HG03378 (cell line): ENCODE data around the gene TNFSF10.
A peak's percentile ranks its signal among the peaks of the same experiment; 100 is the strongest.
"Not testable (repeated sequence)": the region's sequence is repeated elsewhere in the genome, so short reads cannot be mapped to it uniquely, and the experiment has no call there.

Source experiments
- ATAC-seq: cut with Tn5 transposase; IDR thresholded peaks from one replicate; pipeline ENCODE4 v1.9.1; 2021; ENCODE audit warnings: mild to moderate bottlenecking, moderate library complexity; ENCODE audit not compliant: unreplicated experiment

Gene TNFSF10

DNA sequence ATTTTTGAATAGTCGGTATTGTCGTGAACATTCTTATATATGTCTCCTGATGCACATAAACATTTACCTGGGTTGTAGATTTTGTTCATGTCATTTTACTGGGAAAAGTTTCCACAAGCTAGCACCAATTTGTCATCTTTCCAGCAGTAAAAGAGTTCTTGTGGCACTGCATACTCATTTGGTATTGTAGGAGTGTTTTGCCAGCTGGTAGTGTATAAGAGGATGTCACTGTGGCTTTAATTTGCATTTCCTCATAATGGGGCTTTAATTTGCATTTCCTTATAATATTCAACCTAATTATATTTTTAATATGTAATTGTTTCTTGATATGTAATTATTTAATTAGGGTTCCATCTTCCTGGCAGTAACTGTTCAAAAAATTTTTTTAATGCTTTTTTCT is 21.2 kb upstream of the TNFSF10 start:
- ATAC-seq: no peak

- ATAC-seq: no peak
Measured at GRCh38 chr3:172543884-172544283, 20.7 kb upstream of the TNFSF10 start.

DNA sequence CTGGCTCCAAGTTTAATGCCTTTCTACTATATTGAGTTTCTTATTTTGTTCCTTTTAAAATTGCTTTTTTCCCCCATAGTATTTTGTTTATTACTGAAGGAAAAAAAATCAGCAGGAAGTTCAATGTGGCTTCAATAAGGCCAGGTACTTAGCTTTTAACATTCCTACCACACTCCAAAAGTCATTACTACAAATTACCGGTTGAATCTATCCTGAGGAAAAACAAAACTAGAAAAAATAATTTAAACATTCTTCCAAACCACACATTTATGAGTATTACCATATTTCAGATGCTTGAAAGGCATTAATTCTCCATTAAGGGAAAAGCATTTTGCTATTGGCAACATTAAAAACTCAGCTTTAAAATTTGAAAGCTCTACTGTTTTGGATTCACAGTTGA is 20.2 kb upstream of the TNFSF10 start:
- ATAC-seq: no peak

GRCh38 chr3:172542999-172543398 is 19.8 kb upstream of the TNFSF10 start:
- no peak for ATAC-seq

- ATAC-seq: no peak
Measured at GRCh38 chr3:172541945-172542488, 18.8 kb upstream of the TNFSF10 start.

GRCh38 chr3:172540049-172540448 is 16.8 kb upstream of the TNFSF10 start:
- ATAC-seq: no peak

DNA sequence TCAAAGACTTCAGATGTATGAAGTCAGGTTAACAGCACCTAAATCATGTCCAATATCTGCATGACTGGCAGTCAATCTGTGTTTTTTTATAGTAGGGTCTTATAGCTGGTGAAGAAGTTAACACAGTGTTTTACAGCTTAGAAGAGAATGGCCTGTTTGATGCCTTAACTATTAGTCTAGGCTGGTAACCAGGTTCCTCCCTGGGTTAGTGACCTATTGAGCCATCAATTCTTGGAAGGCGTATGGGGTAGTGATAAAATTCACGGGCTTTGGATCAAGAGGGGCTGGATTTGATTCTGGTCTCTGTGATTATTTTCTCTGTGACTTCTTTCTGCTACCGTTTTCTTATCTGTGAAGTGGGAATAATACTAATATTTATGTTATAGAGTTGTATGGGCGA is 16.0 kb upstream of the TNFSF10 start:
- ATAC-seq: no peak

DNA sequence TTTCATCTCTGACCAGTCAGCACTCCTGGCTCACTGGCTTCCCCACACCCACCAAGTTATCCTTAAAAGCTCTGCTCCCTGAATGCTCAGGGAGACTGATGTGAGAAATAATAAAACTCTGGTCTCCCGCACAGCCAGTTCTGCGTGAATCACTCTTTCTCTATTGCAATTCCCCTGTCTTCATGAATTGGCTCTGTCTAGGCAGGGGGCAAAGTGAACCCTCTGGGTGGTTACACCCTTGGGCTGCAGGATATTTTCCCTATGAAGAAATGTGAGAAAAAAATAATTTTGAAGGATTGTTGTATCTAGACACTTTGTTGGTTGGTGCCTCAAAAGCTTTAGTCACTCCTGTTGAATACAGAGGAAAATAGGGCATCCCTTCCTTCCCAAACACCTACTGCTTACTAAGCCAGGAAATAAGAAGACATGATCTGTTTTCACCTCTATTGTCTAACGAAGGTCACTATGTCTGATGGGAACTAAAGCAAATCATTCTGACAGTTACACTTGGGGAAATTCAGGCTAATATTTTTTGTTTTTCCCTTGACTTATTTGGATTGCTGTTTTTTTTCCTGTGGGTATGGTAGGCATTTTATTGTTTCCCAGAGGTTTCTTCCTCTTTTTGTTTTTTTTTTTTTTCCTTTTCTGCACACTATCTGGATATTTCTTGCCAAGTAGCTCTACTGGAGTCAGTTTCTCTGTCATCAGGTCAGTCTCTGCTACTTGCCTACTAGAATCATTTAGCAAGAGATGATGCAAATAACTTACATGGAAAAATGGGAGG is 15.3 kb upstream of the TNFSF10 start:
- no peak for ATAC-seq

DNA sequence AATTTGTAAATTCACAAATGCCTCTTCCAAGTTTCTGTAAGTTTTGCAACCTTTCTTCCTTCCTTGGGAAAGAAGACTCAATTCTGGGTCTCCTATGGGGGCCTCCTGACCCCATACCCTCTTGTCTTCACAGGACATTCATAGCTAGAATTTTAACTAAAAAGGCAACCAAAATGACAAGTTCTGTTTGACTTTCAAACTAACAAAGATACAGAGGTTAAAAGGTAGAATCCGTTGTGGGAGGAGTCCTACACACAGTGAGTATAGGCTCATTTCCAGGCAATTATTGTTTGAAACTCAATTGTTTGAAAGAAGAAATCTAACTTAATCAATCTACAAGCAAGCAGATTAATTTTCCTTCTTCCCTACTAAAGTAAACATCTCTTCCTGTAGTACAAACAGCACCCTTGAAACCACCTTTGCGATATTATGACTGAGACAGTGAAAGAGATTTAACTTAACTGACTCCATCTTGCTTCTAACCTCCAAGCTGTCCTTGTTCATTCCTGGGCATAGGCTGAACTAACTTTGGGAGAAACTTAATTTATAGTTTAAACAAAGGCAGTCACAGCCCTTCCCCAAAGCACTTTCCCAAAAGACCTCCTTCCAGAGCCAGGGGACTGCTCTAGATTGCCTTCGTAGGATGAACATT is 14.4 kb upstream of the TNFSF10 start:
- no peak for ATAC-seq

DNA sequence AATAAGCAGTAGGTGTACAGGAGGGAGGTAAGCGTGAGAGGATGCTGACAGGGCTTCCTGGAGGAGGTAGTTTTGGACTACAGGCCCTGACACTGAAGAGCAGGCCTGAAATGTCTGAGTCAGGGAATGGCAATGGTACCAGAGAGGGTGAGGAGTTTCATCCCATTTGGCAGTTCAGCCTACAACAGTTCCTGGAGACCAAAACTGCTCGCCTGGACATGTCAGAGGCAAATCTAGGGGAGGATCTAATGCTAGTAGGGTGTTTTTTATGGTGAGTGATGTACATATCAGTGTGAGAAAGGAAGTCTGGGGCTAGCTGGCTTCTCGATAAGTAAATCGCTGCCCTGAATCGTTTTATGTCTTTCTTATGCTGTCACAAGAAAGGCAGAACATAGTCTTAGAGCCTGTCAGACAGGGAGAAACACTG is 13.8 kb upstream of the TNFSF10 start:
- ATAC-seq: no peak

DNA sequence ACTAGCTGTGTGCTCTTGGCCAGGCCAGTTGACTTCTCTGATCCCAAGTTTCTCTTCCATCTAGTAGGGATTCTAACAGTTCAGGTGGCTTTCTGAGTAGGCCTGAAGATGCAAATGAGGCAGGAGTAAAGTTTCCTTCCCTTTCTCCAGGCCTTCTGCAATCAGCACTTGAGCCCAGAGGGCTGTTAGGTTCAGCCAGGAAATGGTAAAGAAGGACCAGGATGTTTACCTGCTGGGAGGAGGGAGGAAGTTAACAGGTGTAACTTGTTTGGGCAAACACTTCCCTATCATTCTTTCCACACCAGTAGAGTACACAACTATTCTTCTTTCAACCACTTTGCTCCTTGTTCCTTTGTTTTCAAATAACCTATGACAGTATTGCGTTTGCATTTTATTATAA is 13.3 kb upstream of the TNFSF10 start:
- ATAC-seq: no peak

DNA sequence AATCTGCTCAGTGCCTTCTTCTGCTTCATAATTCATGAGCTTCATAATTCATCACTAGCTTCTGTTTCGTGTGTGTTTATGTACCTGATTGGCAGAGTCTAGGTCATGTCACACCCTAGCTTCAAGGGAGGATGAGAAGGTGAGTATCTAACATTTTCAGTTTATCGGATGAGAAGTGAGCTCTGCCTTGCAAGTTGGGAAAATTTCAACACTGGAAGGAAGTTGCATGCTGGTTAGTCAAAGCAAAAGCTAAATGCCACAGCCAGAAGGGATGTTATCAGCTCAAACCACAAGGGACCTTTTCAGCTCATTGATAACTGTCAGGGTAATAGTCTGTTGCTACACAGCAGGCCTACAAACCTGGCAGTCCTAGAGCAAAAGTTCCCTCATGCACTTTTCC is 7.3 kb upstream of the TNFSF10 start:
- ATAC-seq: no peak

GRCh38 chr3:172530101-172530561 is 6.9 kb upstream of the TNFSF10 start:
- no peak for ATAC-seq

GRCh38 chr3:172528677-172529076 is 5.4 kb upstream of the TNFSF10 start:
- no peak for ATAC-seq

- no peak for ATAC-seq
Measured at GRCh38 chr3:172527306-172527705, 4.1 kb upstream of the TNFSF10 start.

DNA sequence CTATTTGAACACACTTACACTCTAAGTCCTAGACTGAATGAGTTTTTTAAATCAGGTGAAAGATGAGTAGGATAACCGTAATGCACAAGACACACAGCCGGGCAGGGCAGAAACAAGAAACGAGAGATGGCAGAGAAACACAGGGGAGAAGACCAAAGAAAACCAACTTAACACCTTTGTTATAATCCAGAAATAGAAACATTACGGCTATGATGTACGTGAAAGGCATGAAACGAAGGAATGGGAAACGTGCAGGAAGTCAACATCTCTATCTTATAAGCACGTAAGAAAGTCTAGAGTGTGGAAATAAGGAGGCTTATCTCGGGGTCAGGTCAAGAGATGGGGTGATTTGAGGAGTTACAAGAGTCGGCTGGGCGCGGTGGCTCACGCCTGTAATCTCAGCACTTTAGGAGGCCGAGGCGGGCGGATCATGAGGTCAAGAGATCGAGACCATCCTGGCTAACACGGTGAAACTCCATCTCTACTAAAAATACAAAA is 1.9 kb upstream of the TNFSF10 start:
- no peak for ATAC-seq

DNA sequence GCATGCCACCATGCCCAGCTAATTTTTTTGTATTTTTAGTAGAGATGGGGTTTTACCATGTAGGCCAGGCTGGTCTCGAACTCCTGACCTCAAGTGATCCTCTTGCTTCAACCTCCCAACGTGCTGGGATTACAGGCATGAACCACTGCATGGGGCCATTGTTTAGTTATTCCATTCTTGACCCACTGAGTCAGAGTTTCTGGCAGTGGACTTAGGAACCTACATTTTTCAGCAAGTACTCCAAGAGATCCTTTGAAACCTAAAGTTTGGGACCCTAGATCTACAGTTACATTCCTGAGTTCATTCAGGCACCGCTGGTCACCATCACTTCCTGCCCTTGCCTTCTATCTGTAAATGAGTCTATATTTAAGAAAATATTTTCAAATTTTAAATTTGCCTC is 1.4 kb upstream of the TNFSF10 start:
- no peak for ATAC-seq

GRCh38 chr3:172521837-172522726 is 1.1 kb downstream of the TNFSF10 start:
- ATAC-seq: not testable (repeated sequence)

DNA sequence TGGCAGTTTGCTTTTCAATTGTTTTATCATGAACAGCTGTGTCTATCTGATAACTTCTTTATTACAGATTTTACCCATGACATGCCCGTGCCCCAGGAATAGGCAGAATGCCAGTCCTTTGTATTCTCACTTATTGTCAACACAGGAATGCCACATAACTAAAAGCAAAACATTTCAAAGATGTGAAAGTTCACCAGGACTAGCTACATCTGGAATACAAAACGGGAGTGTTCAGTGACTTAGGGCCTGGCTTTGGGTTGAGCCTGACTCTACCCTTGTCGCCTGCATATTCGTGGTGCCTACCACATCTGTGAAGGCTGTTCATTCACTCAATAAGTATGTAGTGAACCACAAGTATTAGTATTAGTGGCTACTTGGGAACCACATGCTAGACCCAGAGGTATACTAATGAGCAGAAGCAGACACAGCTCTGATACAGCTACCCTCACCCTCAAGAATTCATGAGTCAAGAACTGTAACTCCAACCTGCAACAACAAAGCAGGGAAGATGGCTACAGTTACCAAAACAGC is 2.9 kb downstream of the TNFSF10 start:
- peak; percentile 53 for ATAC-seq

DNA sequence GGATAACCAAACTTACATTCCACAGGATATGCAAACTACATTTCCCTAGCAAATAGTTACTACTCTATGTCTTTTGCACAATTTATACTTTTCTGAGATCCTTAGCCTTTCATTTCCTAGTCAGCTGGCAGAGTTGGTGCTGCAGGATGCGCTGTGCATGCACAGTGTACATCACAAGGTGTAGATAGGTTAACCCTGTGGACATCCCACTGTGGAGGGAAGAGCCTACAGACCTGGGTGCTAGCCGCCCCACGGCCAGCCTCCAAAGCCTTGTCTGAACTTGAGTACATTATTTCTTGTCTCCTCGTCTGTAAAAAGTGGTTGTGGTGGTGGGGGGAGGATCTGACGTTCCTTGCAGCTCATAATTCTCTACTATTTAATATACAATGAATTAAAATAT is 3.5 kb downstream of the TNFSF10 start:
- no peak for ATAC-seq
